A549 (cell line): ENCODE data around the gene SETBP1. TPM values are rescaled to one million over a fixed set of nuclear protein-coding genes. Genes with fewer than 3 reads are reported as not detected.

Experiments
- ATAC-seq, 2 experiments: fragments of 200-7000 bp in 1 of 2; fragments of >200 bp in 1 of 2; cut with Nextera tagmentation in 1 of 2; cut with Tn5 transposase in 1 of 2; 3 replicates each; pipeline versions ENCODE4 v1.8.0 to v1.9.1; 2018 to 2020; ENCODE audit warnings: mild to moderate bottlenecking in 1 of 2, moderate library complexity in 1 of 2
- CTCF ChIA-PET: fragments of 300-600 bp; sonication (Branson Sonifier 250); formaldehyde crosslinking; extraction: SDS; loops from one replicate; lab custom pipeline; 2021; ENCODE audit warnings: antibody characterized with exemption, inconsistent platforms; lab: Yijun Ruan, JAX
- POLR2A ChIA-PET: fragments of 350-600 bp; formaldehyde crosslinking; extraction: SDS; loops from one replicate; lab custom pipeline; 2021; ENCODE audit warnings: antibody characterized with exemption, inconsistent platforms; lab: Yijun Ruan, JAX
- DNase-seq, 2 experiments: peaks; one replicate each; pipeline versions ENCODE4 v3.0.0 to v3.0.0-alpha.2; 2011 to 2016; ENCODE audit warnings: low read depth in 1 of 2, low spot score in 1 of 2
- FAIRE-seq: peaks from 2 replicates; lab custom pipeline; 2011; peaks lifted over from hg19 to GRCh38; lab: Jason Lieb, UNC
- H3K27ac ChIP-seq, 2 experiments: fragments of >200 bp; sonication (Bioruptor Twin); formaldehyde crosslinking; 3 replicates each; pipeline ENCODE4 v1.5.1; 2016 to 2017
- H3K4me1 ChIP-seq: fragments of >200 bp; sonication (Bioruptor Twin); formaldehyde crosslinking; 3 replicates; pipeline ENCODE4 v1.6.1; 2016
- H3K4me2 ChIP-seq: fragments of >200 bp; sonication (Bioruptor Twin); formaldehyde crosslinking; 3 replicates; pipeline ENCODE4 v1.6.1; 2016
- H3K4me3 ChIP-seq: fragments of >200 bp; sonication (Bioruptor Twin); formaldehyde crosslinking; 3 replicates; pipeline ENCODE4 v1.5.1; 2016
- H3K9me3 ChIP-seq: fragments of >200 bp; sonication (Bioruptor Twin); formaldehyde crosslinking; 3 replicates; pipeline ENCODE4 v1.6.1; 2016
- CBX2 ChIP-seq: fragments of 200-600 bp; sonication (generic); IDR thresholded peaks from 2 replicates; pipeline ENCODE4 v1.6.1; 2016; ENCODE audit warnings: low read depth, mild to moderate bottlenecking, borderline replicate concordance
- CHD2 ChIP-seq: fragments of 150-350 bp; IDR thresholded peaks from 2 replicates; pipeline ENCODE4 v1.6.1; 2014; ENCODE audit warnings: low read length; ENCODE audit not compliant: partially characterized antibody
- EHF ChIP-seq: fragments of 250-450 bp; sonication (Bioruptor Pico); IDR thresholded peaks from 2 replicates; pipeline ENCODE4 v1.5.0; 2020; ENCODE audit warnings: mild to moderate bottlenecking
- EHMT2 ChIP-seq: fragments of 200-600 bp; sonication (generic); IDR thresholded peaks from 2 replicates; pipeline ENCODE4 v1.6.1; 2016; ENCODE audit warnings: antibody characterized with exemption, low read depth, mild to moderate bottlenecking, moderate library complexity
- ELK1 ChIP-seq: fragments of 150-350 bp; IDR thresholded peaks from 2 replicates; pipeline ENCODE4 v1.6.1; 2014; ENCODE audit warnings: low read depth, mild to moderate bottlenecking, low read length
- EP300 ChIP-seq, 2 experiments: fragments of >200 bp; sonication (Bioruptor Twin); formaldehyde crosslinking; IDR thresholded peaks; 2 replicates in 1 of 2; 3 replicates in 1 of 2; pipeline ENCODE4 v1.6.1; 2016 to 2017
- FOSL2 ChIP-seq, 2 experiments: fragments of 450-650 bp in 1 of 2; fragments of >200 bp in 1 of 2; sonication (Bioruptor Twin) in 1 of 2; formaldehyde crosslinking; IDR thresholded peaks; 2 replicates each; pipeline versions ENCODE4 v1.5.0 to v1.6.1; 2016 to 2020; ENCODE audit warnings: mild to moderate bottlenecking in 1 of 2, moderate library complexity in 1 of 2
- HES2 ChIP-seq: fragments of >200 bp; sonication (Bioruptor Twin); formaldehyde crosslinking; IDR thresholded peaks from 2 replicates; pipeline ENCODE4 v1.6.1; 2016
- HEYL ChIP-seq: fragments of 250-450 bp; sonication (Bioruptor Pico); IDR thresholded peaks from 2 replicates; pipeline ENCODE4 v1.8.0; 2021; ENCODE audit warnings: mild to moderate bottlenecking, moderate library complexity
- JUNB ChIP-seq: fragments of >200 bp; sonication (Bioruptor Twin); formaldehyde crosslinking; IDR thresholded peaks from 2 replicates; pipeline ENCODE4 v1.6.1; 2016
- KDM1A ChIP-seq: fragments of 200-600 bp; sonication (generic); IDR thresholded peaks from 2 replicates; pipeline ENCODE4 v1.6.1; 2016; ENCODE audit warnings: low read depth, mild to moderate bottlenecking
- MAZ ChIP-seq: fragments of 150-350 bp; IDR thresholded peaks from 2 replicates; pipeline ENCODE4 v1.6.1; 2014; ENCODE audit warnings: antibody characterized with exemption, low read depth, low read length, borderline replicate concordance
- RARB ChIP-seq: fragments of 250-450 bp; sonication (Bioruptor Pico); IDR thresholded peaks from 2 replicates; pipeline ENCODE4 v1.8.0; 2021; ENCODE audit warnings: mild to moderate bottlenecking, moderate library complexity
- RNF2 ChIP-seq: fragments of 200-600 bp; sonication (generic); IDR thresholded peaks from 2 replicates; pipeline ENCODE4 v1.6.1; 2016; ENCODE audit warnings: low read depth, mild to moderate bottlenecking, antibody characterized with exemption, moderate library complexity, borderline replicate concordance
- SMC3 ChIP-seq: fragments of >200 bp; sonication (Bioruptor Twin); formaldehyde crosslinking; IDR thresholded peaks from 3 replicates; pipeline ENCODE4 v1.6.1; 2018; ENCODE audit warnings: inconsistent platforms
- ZFP36 ChIP-seq: fragments of 450-650 bp; IDR thresholded peaks from 2 replicates; pipeline ENCODE4 v1.6.1; 2014; ENCODE audit warnings: borderline replicate concordance; ENCODE audit not compliant: partially characterized antibody
- ZNF302 ChIP-seq: fragments of 250-450 bp; sonication (Bioruptor Pico); IDR thresholded peaks from 2 replicates; pipeline ENCODE4 v1.9.0; 2021; ENCODE audit warnings: inconsistent platforms, mild to moderate bottlenecking, moderate library complexity
- ZSCAN20 ChIP-seq: fragments of 250-450 bp; sonication (Bioruptor Pico); IDR thresholded peaks from 2 replicates; pipeline ENCODE4 v1.8.0; 2022; ENCODE audit warnings: mild to moderate bottlenecking, moderate library complexity
- WGBS: methylation state at CpG from one replicate; pipeline ENCODE4 v1.1.6; 2017; ENCODE audit errors: missing lambda C conversion rate; 5-methylcytosine and 5-hydroxymethylcytosine counted together
- polyA plus RNA-seq, 4 experiments: library from polyadenylated mRNA; depleted of rRNA in 3 of 4; stranded (reverse); fragments of >200 nt; fragmentation: RNase III in 1 of 4; extraction: RNeasy Plus Mini Kit Qiagen cat#74134 plus additional on column Dnase treatment in 1 of 4; gene quantifications; 2 replicates in 3 of 4; 3 replicates in 1 of 4; pipeline ENCODE4 v1.2.3, GENCODE V29; 2011 to 2017
- TF ChIP-seq, protein P1 (sequence below): fragments of 200-600 bp; sonication (generic); IDR thresholded peaks from 2 replicates; pipeline ENCODE4 v1.6.1; 2016; ENCODE audit warnings: antibody characterized with exemption, mild to moderate bottlenecking, moderate library complexity

SETBP1 gene
- polyA plus RNA-seq, 2 of the 4 experiments (the other 2 are of a cell fraction) = 0.50 to 1.9 TPM

GRCh38 chr18:44732238-44732563 lies 51.5 kb downstream of the SETBP1 start:
- no peak overlapping the region for H3K4me3 ChIP-seq
- POLR2A ChIA-PET = no interaction called here
- H3K4me1 ChIP-seq = peaks cover 20% of the 10 kb centered on the region
- DNase-seq (no peak), ATAC-seq (no peak)
- no peak overlapping the region; a peak in 1 of 6 replicates for H3K27ac ChIP-seq
- WGBS = 90% methylated on average over 9 of the region's 9 CpGs
- H3K9me3 ChIP-seq = no peaks in the 10 kb centered on the region
- CTCF ChIA-PET = no interaction called here
- TF ChIP-seq EP300 (IDR thresholded peaks at IDR 0.05) (no peak), JUNB (no peak), ZSCAN20 (no peak), RNF2 (no peak), HEYL (CRISPR knock-in tag) (no peak), MAZ (no peak), EHMT2 (no peak), RARB (CRISPR knock-in tag) (no peak)
- TF ChIP-seq, all 56 proteins: peak for 0
- H3K4me2 ChIP-seq = no peak overlapping the region
- FAIRE-seq = no peak

- CTCF ChIA-PET = no interaction called here
- Histone ChIP-seq H3K4me1 (peaks cover 20% of the 10 kb centered on the region), H3K4me2 (peak overlapping the region; percentile 34), H3K9me3 (no peaks in the 10 kb centered on the region), H3K4me3 (no peak overlapping the region), H3K27ac (peak overlapping the region; percentile 52 to 67; a peak in 5 of 6 replicates)
- WGBS = 94% methylated on average over 5 of the region's 5 CpGs
- DNase-seq (no peak), FAIRE-seq (no peak), ATAC-seq (no peak)
- POLR2A ChIA-PET = no interaction called here
- TF ChIP-seq ZFP36 (no peak), ZNF302 (CRISPR knock-in tag) (no peak), RNF2 (no peak), CBX2 (no peak), MAZ (no peak), SMC3 (no peak), CHD2 (no peak), EHF (CRISPR knock-in tag) (no peak), HES2 (no peak), ELK1 (no peak), KDM1A (no peak), ZSCAN20 (no peak), EP300 (IDR thresholded peaks at IDR 0.05) (no peak)
- TF ChIP-seq, protein P1, sequence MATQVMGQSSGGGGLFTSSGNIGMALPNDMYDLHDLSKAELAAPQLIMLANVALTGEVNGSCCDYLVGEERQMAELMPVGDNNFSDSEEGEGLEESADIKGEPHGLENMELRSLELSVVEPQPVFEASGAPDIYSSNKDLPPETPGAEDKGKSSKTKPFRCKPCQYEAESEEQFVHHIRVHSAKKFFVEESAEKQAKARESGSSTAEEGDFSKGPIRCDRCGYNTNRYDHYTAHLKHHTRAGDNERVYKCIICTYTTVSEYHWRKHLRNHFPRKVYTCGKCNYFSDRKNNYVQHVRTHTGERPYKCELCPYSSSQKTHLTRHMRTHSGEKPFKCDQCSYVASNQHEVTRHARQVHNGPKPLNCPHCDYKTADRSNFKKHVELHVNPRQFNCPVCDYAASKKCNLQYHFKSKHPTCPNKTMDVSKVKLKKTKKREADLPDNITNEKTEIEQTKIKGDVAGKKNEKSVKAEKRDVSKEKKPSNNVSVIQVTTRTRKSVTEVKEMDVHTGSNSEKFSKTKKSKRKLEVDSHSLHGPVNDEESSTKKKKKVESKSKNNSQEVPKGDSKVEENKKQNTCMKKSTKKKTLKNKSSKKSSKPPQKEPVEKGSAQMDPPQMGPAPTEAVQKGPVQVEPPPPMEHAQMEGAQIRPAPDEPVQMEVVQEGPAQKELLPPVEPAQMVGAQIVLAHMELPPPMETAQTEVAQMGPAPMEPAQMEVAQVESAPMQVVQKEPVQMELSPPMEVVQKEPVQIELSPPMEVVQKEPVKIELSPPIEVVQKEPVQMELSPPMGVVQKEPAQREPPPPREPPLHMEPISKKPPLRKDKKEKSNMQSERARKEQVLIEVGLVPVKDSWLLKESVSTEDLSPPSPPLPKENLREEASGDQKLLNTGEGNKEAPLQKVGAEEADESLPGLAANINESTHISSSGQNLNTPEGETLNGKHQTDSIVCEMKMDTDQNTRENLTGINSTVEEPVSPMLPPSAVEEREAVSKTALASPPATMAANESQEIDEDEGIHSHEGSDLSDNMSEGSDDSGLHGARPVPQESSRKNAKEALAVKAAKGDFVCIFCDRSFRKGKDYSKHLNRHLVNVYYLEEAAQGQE = no peak
These were observed 51.9 kb downstream of the SETBP1 start for GRCh38 chr18:44732599-44732998.

DNA sequence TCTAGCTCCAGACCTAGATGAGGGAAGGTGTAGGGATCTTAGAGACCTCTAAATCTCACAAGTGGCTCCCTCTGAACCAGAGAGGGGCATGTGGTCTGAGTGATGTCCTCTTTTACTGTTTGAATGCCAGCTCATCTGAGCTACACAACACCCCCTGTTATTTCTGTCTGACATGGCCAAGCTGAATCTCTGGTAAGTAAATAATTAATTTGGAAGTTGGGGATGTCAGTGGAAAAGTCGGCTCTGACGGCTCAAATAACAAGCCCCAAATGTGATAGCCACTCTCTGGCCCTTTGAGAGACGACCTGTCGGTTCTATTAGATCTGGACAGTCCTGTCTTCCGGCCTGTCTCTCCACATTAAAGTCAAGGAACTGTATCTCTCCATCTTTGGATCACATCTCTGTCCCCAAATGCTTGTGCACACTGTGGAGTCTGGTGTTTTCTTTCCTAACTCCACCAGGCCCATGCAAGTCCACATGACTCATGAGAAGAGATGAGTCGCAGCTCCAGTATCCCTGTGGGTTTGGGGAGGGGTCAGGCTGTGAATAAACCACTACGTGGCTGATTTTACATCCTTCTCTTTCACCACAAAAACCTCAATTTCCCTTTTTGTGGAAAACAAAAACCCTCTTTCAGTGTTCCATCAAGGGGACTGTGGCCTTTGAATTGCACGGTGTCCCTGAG lies 52.5 kb downstream of the SETBP1 start:
- WGBS = 23% methylated on average over 8 of the region's 8 CpGs
- FAIRE-seq (no peak), DNase-seq (peak; percentile 10 to 17), ATAC-seq (peak; percentile 78 to 83)
- TF ChIP-seq CBX2 (no peak), FOSL2 (IDR thresholded peaks at IDR 0.05) (no peak), FOSL2 (CRISPR knock-in tag; IDR thresholded peaks at IDR 0.05) (peak; percentile 7; the same call in 1 of the 2 replicates)
- H3K27ac ChIP-seq = peak overlapping the region; percentile 52 to 67; a peak in 5 of 6 replicates
- no peaks in the 10 kb centered on the region for H3K9me3 ChIP-seq
- H3K4me3 ChIP-seq = no peak overlapping the region
- H3K4me1 ChIP-seq = peaks cover 20% of the 10 kb centered on the region
- H3K4me2 ChIP-seq = peak overlapping the region; percentile 34
- ChIA-PET POLR2A (no interaction called here), CTCF (no interaction called here)
